K562 (cell line): Measurements from ENCODE around the gene HMCES. TPM values are rescaled to one million over a fixed set of nuclear protein-coding genes. Genes with fewer than 3 reads are reported as not detected.

Experiments used
- ATAC-seq: fragments of 200-7000 bp; cut with Tn5 transposase; 3 replicates; pipeline ENCODE4 v1.9.1; 2020; ENCODE audit warnings: moderate library complexity
- BruUV-seq: library from RNA; stranded (reverse); fragments of 400-500 nt; replicated peaks from 2 replicates; lab custom pipeline; 2021; lab: Mats Ljungman, UMichigan
- CTCF ChIA-PET: fragments of 300-600 bp; formaldehyde crosslinking; extraction: SDS; loops from one replicate; lab custom pipeline; 2021; ENCODE audit warnings: low intra/inter-chr PET ratio; lab: Yijun Ruan, JAX
- POLR2A ChIA-PET: fragments of 300-600, 350-650 bp; sonication (Branson Sonifier 250); formaldehyde crosslinking; extraction: SDS; loops from one replicate; lab custom pipeline; 2021; ENCODE audit warnings: antibody characterized with exemption, inconsistent platforms; lab: Yijun Ruan, JAX
- DNase-seq, 4 experiments: peaks; one replicate each; pipeline versions ENCODE4 v3.0.0 to v3.0.0-alpha.2; 2011 to 2018; ENCODE audit warnings: low spot score in 3 of 4, mixed read lengths in 3 of 4; ENCODE audit errors: extremely low read depth in 1 of 4
- FAIRE-seq: peaks from 2 replicates; lab custom pipeline; 2011; peaks lifted over from hg19 to GRCh38; lab: Jason Lieb, UNC
- H2AFZ ChIP-seq: 2 replicates; pipeline ENCODE4 v1.6.0; 2011; ENCODE audit warnings: low read depth, low read length, control low read depth, inconsistent platforms
- H3K27ac ChIP-seq: fragments of 200-600 bp; 3 replicates; pipeline ENCODE4 v1.8.0; 2011; ENCODE audit warnings: low read depth, mild to moderate bottlenecking, control low read depth, inconsistent platforms, low read length, moderate library complexity, mixed read lengths; ENCODE audit errors: extremely low read depth
- H3K27me3 ChIP-seq, 2 experiments: fragments of 300-600 bp in 1 of 2; 2 replicates in 1 of 2; 3 replicates in 1 of 2; pipeline versions ENCODE4 v1.6.0 to v1.8.0; 2011; ENCODE audit warnings: inconsistent platforms in 2 of 2, low read length in 2 of 2, mild to moderate bottlenecking in 1 of 2, mixed read lengths in 1 of 2, moderate library complexity in 1 of 2; ENCODE audit not compliant: control insufficient read depth in 2 of 2, insufficient read depth in 2 of 2
- H3K36me3 ChIP-seq: fragments of 300-600 bp; 3 replicates; pipeline ENCODE4 v1.8.0; 2011; ENCODE audit warnings: mild to moderate bottlenecking, low read length, inconsistent platforms; ENCODE audit not compliant: control insufficient read depth, insufficient read depth
- H3K4me1 ChIP-seq, 2 experiments: fragments of 200-600 bp in 1 of 2; replicated peaks in 1 of 2; 2 replicates in 1 of 2; 3 replicates in 1 of 2; pipeline versions ENCODE4 v1.5.1 to v1.8.0; 2011; ENCODE audit warnings: inconsistent platforms in 2 of 2, low read length in 2 of 2, mild to moderate bottlenecking in 1 of 2, mixed read lengths in 1 of 2, moderate library complexity in 1 of 2; ENCODE audit not compliant: control insufficient read depth in 2 of 2, insufficient read depth in 2 of 2
- H3K4me2 ChIP-seq: 2 replicates; pipeline ENCODE4 v1.6.1; 2011; ENCODE audit warnings: low read length, control low read depth, inconsistent platforms, mixed read lengths; ENCODE audit not compliant: insufficient read depth
- H3K4me3 ChIP-seq: fragments of 200-600 bp; sonication (generic), shearing (Covaris generic); 2 replicates; pipeline ENCODE4 v1.5.1; 2016; ENCODE audit warnings: control low read depth, inconsistent platforms
- H3K79me2 ChIP-seq: fragments of 200-600 bp; 3 replicates; pipeline ENCODE4 v1.8.0; 2011; ENCODE audit warnings: low read length, inconsistent platforms; ENCODE audit not compliant: control insufficient read depth, insufficient read depth
- H3K9ac ChIP-seq, 2 experiments: 2 replicates each; pipeline versions ENCODE4 v1.6.0 to v1.6.1; 2011; ENCODE audit warnings: low read depth in 2 of 2, low read length in 2 of 2, control low read depth in 1 of 2, inconsistent platforms in 1 of 2, mild to moderate bottlenecking in 1 of 2, mixed read lengths in 1 of 2; ENCODE audit not compliant: insufficient read depth in 1 of 2
- H3K9me1 ChIP-seq: one replicate; pipeline ENCODE4 v1.6.0; 2011; ENCODE audit warnings: inconsistent platforms, mild to moderate bottlenecking, low read length, moderate library complexity; ENCODE audit not compliant: control insufficient read depth, insufficient read depth
- H3K9me3 ChIP-seq: replicated peaks from 2 replicates; pipeline ENCODE4 v1.5.1; 2011; ENCODE audit warnings: low read depth, low read length, inconsistent platforms; ENCODE audit not compliant: control insufficient read depth, insufficient read depth
- H4K20me1 ChIP-seq: replicated peaks from 2 replicates; pipeline ENCODE4 v1.6.1; 2011; ENCODE audit warnings: low read length, inconsistent platforms, mixed read lengths; ENCODE audit not compliant: control insufficient read depth, insufficient read depth
- ATF7 ChIP-seq: fragments of 450-650 bp; IDR thresholded peaks from 2 replicates; pipeline ENCODE4 v1.7.1; 2014; ENCODE audit warnings: mild to moderate bottlenecking, moderate library complexity
- BACH1 ChIP-seq: fragments of 200-800 bp; sonication (Bioruptor generic); IDR thresholded peaks from 2 replicates; pipeline ENCODE4 v1.6.1; 2016; ENCODE audit warnings: missing genetic modification characterization, missing compliant biosample characterization
- NCOA2 ChIP-seq, 2 experiments: fragments of 450-650 bp; IDR thresholded peaks; 2 replicates each; pipeline ENCODE4 v1.6.1; 2018; ENCODE audit warnings: mild to moderate bottlenecking in 2 of 2, moderate library complexity in 1 of 2; ENCODE audit not compliant: partially characterized antibody in 2 of 2
- POLR2G ChIP-seq: fragments of 200-400 bp; formaldehyde crosslinking; IDR thresholded peaks from 2 replicates; pipeline ENCODE4 v1.6.1; 2017; ENCODE audit warnings: low read depth, mild to moderate bottlenecking, antibody characterized with exemption, low read length, moderate library complexity
- ZNF785 ChIP-seq: fragments of 250-450 bp; sonication (Bioruptor Pico); IDR thresholded peaks from 2 replicates; pipeline ENCODE4 v1.4.0; 2020; ENCODE audit warnings: mild to moderate bottlenecking
- WGBS: fragments of 100-300 bp; shearing (Covaris generic); methylation state at CpG from one replicate; pipeline ENCODE4 v1.1.6; 2016; ENCODE audit warnings: low coverage, mixed read lengths; ENCODE audit not compliant: insufficient coverage; ENCODE audit errors: missing lambda C conversion rate; 5-methylcytosine and 5-hydroxymethylcytosine counted together
- in situ Hi-C: fragments of 300-500 bp; cut with MboI; formaldehyde crosslinking; loops from 4 replicates; pipeline ENCODE4 v1.15.0; 2018; ENCODE audit warnings: inconsistent platforms, mixed read lengths
- intact Hi-C: fragments of 100-400 bp; cut with micrococcal nuclease; formaldehyde crosslinking; loops from 2 replicates; pipeline ENCODE4 v1.14.2; 2022
- polyA plus RNA-seq, 8 experiments: library from polyadenylated mRNA; depleted of rRNA in 4 of 8; stranded (reverse) in 5 of 8; unstranded in 3 of 8; fragments of >200 nt; fragmentation: Nextera tagmentation in 2 of 8; fragmentation: Illumina TruSeq in 1 of 8; extraction: Ambion mirVana in 2 of 8; extraction: Trizol in 1 of 8; gene quantifications; 2 replicates each; pipeline versions ENCODE4 v1.2.1 to v1.2.3, GENCODE V29; 2011 to 2014; ENCODE audit warnings: inconsistent platforms in 1 of 8, missing spikeins in 1 of 8
- total RNA-seq, 7 experiments: library from RNA; depleted of rRNA in 6 of 7; stranded (reverse); fragments of >200 nt in 6 of 7; fragmentation: Illumina TruSeq in 2 of 7; extraction: Trizol in 2 of 7; gene quantifications; 2 replicates each; pipeline versions ENCODE4 v1.2.1 to v1.2.3, GENCODE V29; 2011 to 2021; ENCODE audit warnings: low replicate concordance in 1 of 7
- TF ChIP-seq, protein P1 (sequence below): sonication (generic); formaldehyde crosslinking; IDR thresholded peaks from 2 replicates; pipeline ENCODE4 v1.8.0; 2023; ENCODE audit warnings: mild to moderate bottlenecking, missing genetic modification reagents
- TF ChIP-seq, protein P2 (sequence below): fragments of 250-450 bp; sonication (Bioruptor Pico); IDR thresholded peaks from 2 replicates; pipeline ENCODE4 v1.9.0; 2021; ENCODE audit warnings: mild to moderate bottlenecking
- TF ChIP-seq, protein P3 (sequence below), 2 experiments: fragments of 450-650 bp; IDR thresholded peaks; 2 replicates each; pipeline ENCODE4 v1.6.1; 2016
- TF ChIP-seq, protein P4 (sequence below): sonication (generic); formaldehyde crosslinking; IDR thresholded peaks from 2 replicates; pipeline ENCODE4 v1.8.0; 2023; ENCODE audit warnings: mild to moderate bottlenecking, missing genetic modification reagents

The HMCES gene
- total and polyA plus RNA-seq, 9 of the 15 experiments (the other 6 are each of a cell fraction or from before 2014, with no cell fraction given), result 18.8 to 45.3 (median 24.8) TPM

DNA sequence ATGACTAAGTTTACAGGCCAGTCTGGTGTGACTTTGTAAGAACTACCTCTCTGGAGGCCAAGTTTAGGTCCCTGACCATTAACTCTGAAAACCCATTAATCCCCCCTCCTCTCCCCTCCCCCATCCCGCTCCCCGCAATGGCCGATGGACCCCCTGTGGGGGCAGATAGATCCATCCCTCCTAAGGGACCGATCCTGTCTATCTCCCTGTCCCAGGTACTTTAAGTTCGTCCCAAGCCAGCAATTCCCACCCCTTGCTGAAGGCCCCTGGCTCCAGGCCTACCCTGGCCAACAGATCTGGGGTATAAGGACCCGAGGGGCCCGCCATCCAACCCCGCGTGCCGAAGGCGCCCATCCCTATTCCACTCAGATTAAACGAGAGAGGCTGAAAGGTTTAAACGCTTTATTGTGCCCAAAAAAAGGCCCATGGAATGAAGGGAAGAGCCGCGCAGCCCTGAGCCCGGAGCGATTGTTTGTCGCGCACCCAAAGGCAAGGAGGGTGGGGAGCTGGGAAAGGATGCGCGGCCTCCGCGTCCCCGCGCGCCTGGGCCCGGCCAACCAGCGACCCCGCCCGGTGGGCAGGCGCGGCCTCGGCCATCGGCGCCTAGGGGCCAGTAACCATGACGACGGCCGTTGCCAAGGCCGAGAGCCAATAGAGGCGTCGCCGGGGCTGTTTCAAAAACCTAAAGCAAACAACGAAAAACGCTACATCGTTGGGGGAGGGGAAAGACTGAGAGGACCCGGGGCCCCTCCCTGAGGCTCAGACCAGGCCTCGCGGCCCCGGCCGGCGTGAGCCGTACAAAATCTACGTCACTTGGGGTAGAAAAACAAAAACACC is 35.9 kb downstream of the HMCES start (continued):
- TF ChIP-seq, protein P1, sequence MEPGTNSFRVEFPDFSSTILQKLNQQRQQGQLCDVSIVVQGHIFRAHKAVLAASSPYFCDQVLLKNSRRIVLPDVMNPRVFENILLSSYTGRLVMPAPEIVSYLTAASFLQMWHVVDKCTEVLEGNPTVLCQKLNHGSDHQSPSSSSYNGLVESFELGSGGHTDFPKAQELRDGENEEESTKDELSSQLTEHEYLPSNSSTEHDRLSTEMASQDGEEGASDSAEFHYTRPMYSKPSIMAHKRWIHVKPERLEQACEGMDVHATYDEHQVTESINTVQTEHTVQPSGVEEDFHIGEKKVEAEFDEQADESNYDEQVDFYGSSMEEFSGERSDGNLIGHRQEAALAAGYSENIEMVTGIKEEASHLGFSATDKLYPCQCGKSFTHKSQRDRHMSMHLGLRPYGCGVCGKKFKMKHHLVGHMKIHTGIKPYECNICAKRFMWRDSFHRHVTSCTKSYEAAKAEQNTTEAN (CRISPR knock-in tag), result no peak
- TF ChIP-seq BACH1 (tag), result no peak
- TF ChIP-seq, protein P2, sequence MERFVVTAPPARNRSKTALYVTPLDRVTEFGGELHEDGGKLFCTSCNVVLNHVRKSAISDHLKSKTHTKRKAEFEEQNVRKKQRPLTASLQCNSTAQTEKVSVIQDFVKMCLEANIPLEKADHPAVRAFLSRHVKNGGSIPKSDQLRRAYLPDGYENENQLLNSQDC (CRISPR knock-in tag), result no peak
- peak; percentile 32; the same call in 1 of the 2 replicates for TF ChIP-seq ATF7

DNA sequence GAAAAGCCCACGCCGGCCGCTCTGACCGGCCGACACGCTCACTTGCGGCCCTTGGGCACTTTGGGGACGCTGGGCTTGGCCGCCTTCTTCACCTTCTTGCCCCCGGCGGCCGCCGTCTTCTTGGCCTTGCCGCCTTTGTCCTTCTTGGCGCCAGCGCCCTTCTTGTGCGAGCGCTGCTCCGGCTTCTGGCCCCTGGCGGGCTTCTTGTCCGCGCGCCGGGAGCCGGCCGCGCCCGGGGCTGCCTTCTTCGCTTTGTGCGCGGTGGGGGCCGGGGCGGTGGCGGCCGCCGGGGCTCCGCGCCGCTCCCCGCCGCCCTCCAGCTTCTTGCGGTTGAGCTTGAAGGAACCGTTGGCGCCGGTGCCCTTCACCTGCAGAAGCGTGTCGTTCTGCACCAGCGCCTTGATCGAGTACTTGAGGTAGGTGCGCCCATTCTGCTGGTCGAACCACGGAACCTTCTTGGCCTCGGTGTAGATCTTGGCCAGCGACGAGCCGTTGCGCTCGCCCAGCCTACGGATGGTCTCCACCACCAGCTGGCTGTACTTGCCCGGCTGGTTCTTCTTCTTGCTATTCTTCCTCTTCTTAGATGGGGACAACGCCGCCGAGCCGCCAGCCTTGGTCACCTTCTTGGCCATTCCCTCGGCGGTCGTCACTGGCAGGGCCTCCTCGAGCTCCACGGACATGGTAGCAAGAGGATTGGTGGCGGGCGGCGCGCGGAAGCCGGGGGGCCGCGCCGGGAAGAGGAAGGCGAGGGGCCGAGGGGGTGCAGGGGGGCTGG is 36.7 kb downstream of the HMCES start:
- BruUV-seq, result TSS peak; percentile 86
- in situ Hi-C loops (no loop called here), intact Hi-C loops (loop anchor here (2.0 kb wide), 1 partner anchor 37 kb away; the partner anchor contains the start of gene HMCES)
- FAIRE-seq, result no peak
- ATAC-seq, result peak; percentile 7; the same call in 1 of the 3 replicates
- Histone ChIP-seq H3K4me1 (peaks cover 18 to 38% of the 10 kb centered on the region in 2 experiments; a peak in 4 of 5 replicates), H3K9me1 (no peaks in the 10 kb centered on the region), H3K4me3 (peak overlapping the region; percentile 78), H3K27ac (peak overlapping the region; percentile 79), H3K4me2 (peak overlapping the region; percentile 91), H3K36me3 (no peaks in the 10 kb centered on the region), H2AFZ (peak overlapping the region; percentile 40; the same call in 1 of the 2 replicates), H3K9me3 (no peaks in the 10 kb centered on the region), H3K79me2 (peaks cover 17% of the 10 kb centered on the region), H3K9ac (peak overlapping the region; percentile 79 to 100), H4K20me1 (peaks cover 5% of the 10 kb centered on the region; the same call in 1 of the 2 replicates), H3K27me3 (no peaks in the 10 kb centered on the region)
- peak in 3 of 4 experiments; percentile 36 to 40 (median 37) for DNase-seq
- under 1% methylated on average over 21 of the region's 80 CpGs for WGBS
- ChIA-PET CTCF (interaction anchor here (0.6 kb wide), 1 partner anchor 1104 kb away, joined by 3 read pairs; no protein-coding TSS in a partner anchor), POLR2A (interaction anchor here (0.6 to 2.5 kb wide), 24 partner anchors 8 to 267 kb away, joined by 3 to 20 read pairs (median 4); partner anchors contain the start of genes COPG1, EFCAB12 and HMCES)
- TF ChIP-seq, protein P3, sequence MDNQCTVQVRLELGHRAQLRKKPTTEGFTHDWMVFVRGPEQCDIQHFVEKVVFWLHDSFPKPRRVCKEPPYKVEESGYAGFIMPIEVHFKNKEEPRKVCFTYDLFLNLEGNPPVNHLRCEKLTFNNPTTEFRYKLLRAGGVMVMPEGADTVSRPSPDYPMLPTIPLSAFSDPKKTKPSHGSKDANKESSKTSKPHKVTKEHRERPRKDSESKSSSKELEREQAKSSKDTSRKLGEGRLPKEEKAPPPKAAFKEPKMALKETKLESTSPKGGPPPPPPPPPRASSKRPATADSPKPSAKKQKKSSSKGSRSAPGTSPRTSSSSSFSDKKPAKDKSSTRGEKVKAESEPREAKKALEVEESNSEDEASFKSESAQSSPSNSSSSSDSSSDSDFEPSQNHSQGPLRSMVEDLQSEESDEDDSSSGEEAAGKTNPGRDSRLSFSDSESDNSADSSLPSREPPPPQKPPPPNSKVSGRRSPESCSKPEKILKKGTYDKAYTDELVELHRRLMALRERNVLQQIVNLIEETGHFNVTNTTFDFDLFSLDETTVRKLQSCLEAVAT (IDR thresholded peaks at IDR 0.05), result peak in 1 of 2 experiments; percentile 14; a peak in 2 of 4 replicates
- TF ChIP-seq NCOA2 (IDR thresholded peaks at IDR 0.05; ENCODE audit: partially characterized antibody in 2 of 2) (no peak), ZNF785 (no peak), POLR2G (peak; percentile 72)
- TF ChIP-seq, protein P4, sequence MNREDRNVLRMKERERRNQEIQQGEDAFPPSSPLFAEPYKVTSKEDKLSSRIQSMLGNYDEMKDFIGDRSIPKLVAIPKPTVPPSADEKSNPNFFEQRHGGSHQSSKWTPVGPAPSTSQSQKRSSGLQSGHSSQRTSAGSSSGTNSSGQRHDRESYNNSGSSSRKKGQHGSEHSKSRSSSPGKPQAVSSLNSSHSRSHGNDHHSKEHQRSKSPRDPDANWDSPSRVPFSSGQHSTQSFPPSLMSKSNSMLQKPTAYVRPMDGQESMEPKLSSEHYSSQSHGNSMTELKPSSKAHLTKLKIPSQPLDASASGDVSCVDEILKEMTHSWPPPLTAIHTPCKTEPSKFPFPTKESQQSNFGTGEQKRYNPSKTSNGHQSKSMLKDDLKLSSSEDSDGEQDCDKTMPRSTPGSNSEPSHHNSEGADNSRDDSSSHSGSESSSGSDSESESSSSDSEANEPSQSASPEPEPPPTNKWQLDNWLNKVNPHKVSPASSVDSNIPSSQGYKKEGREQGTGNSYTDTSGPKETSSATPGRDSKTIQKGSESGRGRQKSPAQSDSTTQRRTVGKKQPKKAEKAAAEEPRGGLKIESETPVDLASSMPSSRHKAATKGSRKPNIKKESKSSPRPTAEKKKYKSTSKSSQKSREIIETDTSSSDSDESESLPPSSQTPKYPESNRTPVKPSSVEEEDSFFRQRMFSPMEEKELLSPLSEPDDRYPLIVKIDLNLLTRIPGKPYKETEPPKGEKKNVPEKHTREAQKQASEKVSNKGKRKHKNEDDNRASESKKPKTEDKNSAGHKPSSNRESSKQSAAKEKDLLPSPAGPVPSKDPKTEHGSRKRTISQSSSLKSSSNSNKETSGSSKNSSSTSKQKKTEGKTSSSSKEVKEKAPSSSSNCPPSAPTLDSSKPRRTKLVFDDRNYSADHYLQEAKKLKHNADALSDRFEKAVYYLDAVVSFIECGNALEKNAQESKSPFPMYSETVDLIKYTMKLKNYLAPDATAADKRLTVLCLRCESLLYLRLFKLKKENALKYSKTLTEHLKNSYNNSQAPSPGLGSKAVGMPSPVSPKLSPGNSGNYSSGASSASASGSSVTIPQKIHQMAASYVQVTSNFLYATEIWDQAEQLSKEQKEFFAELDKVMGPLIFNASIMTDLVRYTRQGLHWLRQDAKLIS, result 0 out of 2 replicates have a peak, but pooled peaks have one; percentile 64
